HEK293 (cell line): ENCODE data around the gene IGFALS.

ENCODE experiments used
- EGR2 ChIP-seq: fragments of 450-650 bp; formaldehyde crosslinking; IDR thresholded peaks from 2 replicates; pipeline ENCODE4 v1.5.1; 2016; ENCODE audit warnings: low read depth, missing biosample characterization, missing genetic modification characterization
- GLIS2 ChIP-seq: fragments of 450-650 bp; formaldehyde crosslinking; IDR thresholded peaks from 2 replicates; pipeline ENCODE4 v1.5.1; 2016; ENCODE audit warnings: missing biosample characterization, missing genetic modification characterization
- KLF7 ChIP-seq: fragments of 450-650 bp; formaldehyde crosslinking; IDR thresholded peaks from 2 replicates; pipeline ENCODE4 v1.5.1; 2016; ENCODE audit warnings: missing biosample characterization, missing genetic modification characterization, borderline replicate concordance
- KLF8 ChIP-seq: fragments of 450-650 bp; formaldehyde crosslinking; IDR thresholded peaks from 2 replicates; pipeline ENCODE4 v1.5.1; 2016; ENCODE audit warnings: missing biosample characterization, missing genetic modification characterization
- MYNN ChIP-seq: fragments of 450-650 bp; formaldehyde crosslinking; IDR thresholded peaks from 2 replicates; pipeline ENCODE4 v1.5.1; 2016; ENCODE audit warnings: missing biosample characterization, missing genetic modification characterization, borderline replicate concordance
- OVOL3 ChIP-seq: fragments of 450-650 bp; formaldehyde crosslinking; IDR thresholded peaks from 2 replicates; pipeline ENCODE4 v1.5.1; 2016; ENCODE audit warnings: missing biosample characterization, missing genetic modification characterization
- REST ChIP-seq: fragments of 450-650 bp; formaldehyde crosslinking; IDR thresholded peaks from 2 replicates; pipeline ENCODE4 v1.5.1; 2016; ENCODE audit warnings: missing biosample characterization, missing genetic modification characterization
- SCRT1 ChIP-seq: fragments of 450-650 bp; formaldehyde crosslinking; IDR thresholded peaks from 2 replicates; pipeline ENCODE4 v1.5.1; 2016; ENCODE audit warnings: missing biosample characterization, missing genetic modification characterization, borderline replicate concordance
- SP2 ChIP-seq: fragments of 450-650 bp; formaldehyde crosslinking; IDR thresholded peaks from 2 replicates; pipeline ENCODE4 v1.5.1; 2016; ENCODE audit warnings: missing biosample characterization, missing genetic modification characterization
- TCF7L2 ChIP-seq: IDR thresholded peaks from 2 replicates; pipeline ENCODE4 v1.6.1; 2011; ENCODE audit warnings: low read depth, mild to moderate bottlenecking, inconsistent platforms, low read length, moderate library complexity, borderline replicate concordance
- ZBTB21 ChIP-seq: fragments of 450-650 bp; formaldehyde crosslinking; IDR thresholded peaks from 2 replicates; pipeline ENCODE4 v1.5.1; 2017; ENCODE audit warnings: missing biosample characterization, missing genetic modification characterization
- ZNF26 ChIP-seq: fragments of 450-650 bp; formaldehyde crosslinking; IDR thresholded peaks from 2 replicates; pipeline ENCODE4 v1.5.1; 2016; ENCODE audit warnings: missing biosample characterization, missing genetic modification characterization
- ZNF302 ChIP-seq: fragments of 450-650 bp; formaldehyde crosslinking; IDR thresholded peaks from 2 replicates; pipeline ENCODE4 v1.5.1; 2016; ENCODE audit warnings: missing biosample characterization, missing genetic modification characterization, low read depth
- ZNF335 ChIP-seq: fragments of 450-650 bp; formaldehyde crosslinking; conservative IDR thresholded peaks from 2 replicates; pipeline ENCODE4 v1.5.1; 2016; ENCODE audit warnings: missing biosample characterization, missing genetic modification characterization
- ZNF350 ChIP-seq: fragments of 450-650 bp; formaldehyde crosslinking; IDR thresholded peaks from 2 replicates; pipeline ENCODE4 v1.5.0; 2017; ENCODE audit warnings: missing biosample characterization, mild to moderate bottlenecking, missing genetic modification characterization
- ZNF362 ChIP-seq: fragments of 450-650 bp; formaldehyde crosslinking; IDR thresholded peaks from 2 replicates; pipeline ENCODE4 v1.5.1; 2016; ENCODE audit warnings: missing biosample characterization, missing genetic modification characterization
- ZNF473 ChIP-seq: fragments of 450-650 bp; formaldehyde crosslinking; IDR thresholded peaks from 2 replicates; pipeline ENCODE4 v1.5.1; 2017; ENCODE audit warnings: missing biosample characterization, missing genetic modification characterization
- ZNF514 ChIP-seq: fragments of 450-650 bp; formaldehyde crosslinking; IDR thresholded peaks from 2 replicates; pipeline ENCODE4 v1.5.1; 2016; ENCODE audit warnings: missing biosample characterization, missing genetic modification characterization
- ZNF548 ChIP-seq: fragments of 450-650 bp; formaldehyde crosslinking; IDR thresholded peaks from 2 replicates; pipeline ENCODE4 v1.5.1; 2016; ENCODE audit warnings: missing biosample characterization, missing genetic modification characterization
- ZNF558 ChIP-seq: fragments of 450-650 bp; formaldehyde crosslinking; IDR thresholded peaks from 2 replicates; pipeline ENCODE4 v1.5.1; 2016; ENCODE audit warnings: missing biosample characterization, missing genetic modification characterization
- ZNF560 ChIP-seq: fragments of 450-650 bp; formaldehyde crosslinking; IDR thresholded peaks from 2 replicates; pipeline ENCODE4 v1.5.1; 2017; ENCODE audit warnings: missing biosample characterization, missing genetic modification characterization, borderline replicate concordance
- ZNF571 ChIP-seq: fragments of 450-650 bp; formaldehyde crosslinking; IDR thresholded peaks from 2 replicates; pipeline ENCODE4 v1.5.0; 2017; ENCODE audit warnings: missing biosample characterization, missing genetic modification characterization
- ZNF624 ChIP-seq: fragments of 450-650 bp; formaldehyde crosslinking; IDR thresholded peaks from 2 replicates; pipeline ENCODE4 v1.5.1; 2017; ENCODE audit warnings: missing biosample characterization, missing genetic modification characterization
- ZNF707 ChIP-seq: fragments of 450-650 bp; formaldehyde crosslinking; IDR thresholded peaks from 2 replicates; pipeline ENCODE4 v1.5.1; 2016; ENCODE audit warnings: missing biosample characterization, missing genetic modification characterization
- ZNF76 ChIP-seq: fragments of 450-650 bp; formaldehyde crosslinking; IDR thresholded peaks from 2 replicates; pipeline ENCODE4; 2016; ENCODE audit warnings: low read depth, missing biosample characterization, missing genetic modification characterization, borderline replicate concordance
- ZNF792 ChIP-seq: fragments of 450-650 bp; formaldehyde crosslinking; IDR thresholded peaks from 2 replicates; pipeline ENCODE4 v1.5.1; 2016; ENCODE audit warnings: missing biosample characterization, missing genetic modification characterization
- ZNF843 ChIP-seq: fragments of 450-650 bp; formaldehyde crosslinking; IDR thresholded peaks from 2 replicates; pipeline ENCODE4 v1.5.1; 2016; ENCODE audit warnings: missing biosample characterization, missing genetic modification characterization
- ZSCAN30 ChIP-seq: fragments of 450-650 bp; IDR thresholded peaks from 2 replicates; pipeline ENCODE4 v1.5.1; 2018; ENCODE audit warnings: missing biosample characterization, mild to moderate bottlenecking, missing genetic modification characterization, moderate library complexity
- ZXDB ChIP-seq: fragments of 450-650 bp; formaldehyde crosslinking; IDR thresholded peaks from 2 replicates; pipeline ENCODE4 v1.5.1; 2016; ENCODE audit warnings: missing biosample characterization, missing genetic modification characterization
- TF ChIP-seq, protein P1 (sequence below): fragments of 450-650 bp; formaldehyde crosslinking; IDR thresholded peaks from 2 replicates; pipeline ENCODE4 v1.5.1; 2016; ENCODE audit warnings: missing biosample characterization, missing genetic modification characterization, low read depth
- TF ChIP-seq, protein P2 (sequence below): fragments of 450-650 bp; formaldehyde crosslinking; IDR thresholded peaks from 2 replicates; pipeline ENCODE4 v1.5.1; 2016; ENCODE audit warnings: missing biosample characterization, missing genetic modification characterization

Gene IGFALS

DNA sequence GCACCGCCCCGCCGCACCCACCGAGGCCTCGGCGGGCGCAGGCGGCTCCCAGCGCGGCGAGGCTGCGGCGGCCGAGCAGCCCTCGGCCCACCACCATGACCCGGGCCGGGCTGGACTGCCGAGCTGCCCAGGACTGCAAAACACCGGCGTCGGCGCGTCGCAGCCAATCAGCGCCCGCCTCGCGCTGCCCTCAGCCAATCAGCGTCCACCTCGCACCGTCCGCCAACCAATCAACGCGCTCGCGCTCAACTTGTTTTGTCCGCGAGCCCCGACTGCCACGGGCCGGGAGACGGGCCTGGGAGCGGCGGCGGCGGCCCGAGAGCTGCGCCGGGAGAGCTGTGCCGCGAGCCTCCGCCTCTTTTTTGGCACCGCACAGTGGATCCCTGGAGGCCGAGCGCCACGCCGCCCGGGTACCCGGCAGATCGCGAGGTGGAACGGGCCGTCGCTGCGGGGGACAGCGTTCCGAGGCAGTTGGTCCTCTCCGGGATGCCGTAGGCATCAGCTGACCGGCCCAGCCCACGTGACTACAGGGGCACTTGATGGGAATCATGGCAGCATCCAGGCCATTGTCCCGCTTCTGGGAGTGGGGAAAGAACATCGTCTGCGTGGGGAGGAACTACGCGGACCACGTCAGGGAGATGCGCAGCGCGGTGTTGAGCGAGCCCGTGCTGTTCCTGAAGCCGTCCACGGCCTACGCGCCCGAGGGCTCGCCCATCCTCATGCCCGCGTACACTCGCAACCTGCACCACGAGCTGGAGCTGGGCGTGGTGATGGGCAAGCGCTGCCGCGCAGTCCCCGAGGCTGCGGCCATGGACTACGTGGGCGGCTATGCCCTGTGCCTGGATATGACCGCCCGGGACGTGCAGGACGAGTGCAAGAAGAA lies 33.4 kb upstream of the IGFALS start, which contains the start of the genes FAHD1 and HAGH (continued):
- TF ChIP-seq ZNF560 (0 out of 2 replicates have a peak, but pooled peaks have one; percentile 6), ZNF473 (tag by site-specific recombination) (no peak), ZNF362 (no peak), KLF7 (tag by site-specific recombination) (peak; percentile 87), EGR2 (peak; percentile 73), ZNF514 (tag by site-specific recombination) (no peak), ZBTB21 (tag by site-specific recombination) (peak; percentile 78), KLF8 (tag by site-specific recombination) (peak; percentile 92), ZNF335 (peak; percentile 95), ZNF571 (tag by site-specific recombination) (no peak), ZNF302 (tag by site-specific recombination) (no peak), ZNF350 (tag by site-specific recombination) (no peak), GLIS2 (tag by site-specific recombination) (peak; percentile 95), ZNF843 (tag by site-specific recombination) (peak; percentile 88), REST (tag by site-specific recombination) (peak; percentile 74), ZNF707 (no peak), SCRT1 (tag by site-specific recombination) (peak; percentile 54; the same call in 1 of the 2 replicates), SP2 (tag by site-specific recombination) (peak; percentile 87), ZNF548 (tag by site-specific recombination) (peak; percentile 19; the same call in 1 of the 2 replicates), ZNF76 (tag by site-specific recombination) (peak; percentile 88), ZSCAN30 (tag by site-specific recombination) (peak; percentile 69), ZNF624 (no peak), ZNF558 (tag by site-specific recombination) (no peak), OVOL3 (tag by site-specific recombination) (peak; percentile 96), ZNF792 (tag by site-specific recombination) (peak; percentile 67; the same call in 1 of the 2 replicates), MYNN (tag by site-specific recombination) (peak; percentile 45; the same call in 1 of the 2 replicates), TCF7L2 (no peak), ZXDB (tag by site-specific recombination) (peak; percentile 99), ZNF26 (tag by site-specific recombination) (no peak)
- TF ChIP-seq, protein P1, sequence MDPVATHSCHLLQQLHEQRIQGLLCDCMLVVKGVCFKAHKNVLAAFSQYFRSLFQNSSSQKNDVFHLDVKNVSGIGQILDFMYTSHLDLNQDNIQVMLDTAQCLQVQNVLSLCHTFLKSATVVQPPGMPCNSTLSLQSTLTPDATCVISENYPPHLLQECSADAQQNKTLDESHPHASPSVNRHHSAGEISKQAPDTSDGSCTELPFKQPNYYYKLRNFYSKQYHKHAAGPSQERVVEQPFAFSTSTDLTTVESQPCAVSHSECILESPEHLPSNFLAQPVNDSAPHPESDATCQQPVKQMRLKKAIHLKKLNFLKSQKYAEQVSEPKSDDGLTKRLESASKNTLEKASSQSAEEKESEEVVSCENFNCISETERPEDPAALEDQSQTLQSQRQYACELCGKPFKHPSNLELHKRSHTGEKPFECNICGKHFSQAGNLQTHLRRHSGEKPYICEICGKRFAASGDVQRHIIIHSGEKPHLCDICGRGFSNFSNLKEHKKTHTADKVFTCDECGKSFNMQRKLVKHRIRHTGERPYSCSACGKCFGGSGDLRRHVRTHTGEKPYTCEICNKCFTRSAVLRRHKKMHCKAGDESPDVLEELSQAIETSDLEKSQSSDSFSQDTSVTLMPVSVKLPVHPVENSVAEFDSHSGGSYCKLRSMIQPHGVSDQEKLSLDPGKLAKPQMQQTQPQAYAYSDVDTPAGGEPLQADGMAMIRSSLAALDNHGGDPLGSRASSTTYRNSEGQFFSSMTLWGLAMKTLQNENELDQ = no peak
- TF ChIP-seq, protein P2, sequence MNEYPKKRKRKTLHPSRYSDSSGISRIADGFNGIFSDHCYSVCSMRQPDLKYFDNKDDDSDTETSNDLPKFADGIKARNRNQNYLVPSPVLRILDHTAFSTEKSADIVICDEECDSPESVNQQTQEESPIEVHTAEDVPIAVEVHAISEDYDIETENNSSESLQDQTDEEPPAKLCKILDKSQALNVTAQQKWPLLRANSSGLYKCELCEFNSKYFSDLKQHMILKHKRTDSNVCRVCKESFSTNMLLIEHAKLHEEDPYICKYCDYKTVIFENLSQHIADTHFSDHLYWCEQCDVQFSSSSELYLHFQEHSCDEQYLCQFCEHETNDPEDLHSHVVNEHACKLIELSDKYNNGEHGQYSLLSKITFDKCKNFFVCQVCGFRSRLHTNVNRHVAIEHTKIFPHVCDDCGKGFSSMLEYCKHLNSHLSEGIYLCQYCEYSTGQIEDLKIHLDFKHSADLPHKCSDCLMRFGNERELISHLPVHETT = peak; percentile 93
